GM19455 (cell line): Measurements from ENCODE around the gene EVC2.

Experiments
- ATAC-seq: cut with Tn5 transposase; IDR thresholded peaks from one replicate; pipeline ENCODE4 v1.9.1; 2021; ENCODE audit not compliant: unreplicated experiment

EVC2 gene

GRCh38 chr4:5708449-5709206, at the start of gene EVC2:
TSS of gene EVC2 (minus strand) at chr4:5708559. CDS start at chr4:5708513, 46 bp downstream.
- ATAC-seq, result no peak

- ATAC-seq, result no peak
Measured at GRCh38 chr4:5757954-5758353, 49.6 kb upstream of the EVC2 start.

- ATAC-seq, result no peak
Measured at GRCh38 chr4:5757536-5757935, 49.2 kb upstream of the EVC2 start.

GRCh38 chr4:5757091-5757490, 48.7 kb upstream of the EVC2 start:
- ATAC-seq, result no peak

GRCh38 chr4:5756271-5756670, 47.9 kb upstream of the EVC2 start:
- no peak for ATAC-seq

GRCh38 chr4:5755679-5756078, 47.3 kb upstream of the EVC2 start:
- no peak for ATAC-seq

- no peak for ATAC-seq
Measured at GRCh38 chr4:5755161-5755560, 46.8 kb upstream of the EVC2 start.

GRCh38 chr4:5754529-5754881, 46.1 kb upstream of the EVC2 start:
- no peak for ATAC-seq

- no peak for ATAC-seq
Measured at GRCh38 chr4:5753766-5754528, 45.6 kb upstream of the EVC2 start.

- ATAC-seq, result no peak
Measured at GRCh38 chr4:5753366-5753765, 45.0 kb upstream of the EVC2 start.

- ATAC-seq, result no peak
Measured at GRCh38 chr4:5752376-5753184, 44.2 kb upstream of the EVC2 start.

- ATAC-seq, result no peak
Measured at GRCh38 chr4:5751666-5752375, 43.5 kb upstream of the EVC2 start.

- ATAC-seq, result no peak
Measured at GRCh38 chr4:5750946-5751665, 42.7 kb upstream of the EVC2 start.

- no peak for ATAC-seq
Measured at GRCh38 chr4:5750052-5750945, 41.9 kb upstream of the EVC2 start.

- no peak for ATAC-seq
Measured at GRCh38 chr4:5749568-5749967, 41.2 kb upstream of the EVC2 start.

GRCh38 chr4:5747738-5748375, 39.5 kb upstream of the EVC2 start:
- ATAC-seq, result no peak

- no peak for ATAC-seq
Measured at GRCh38 chr4:5746829-5747737, 38.7 kb upstream of the EVC2 start.

GRCh38 chr4:5746250-5746649, 37.9 kb upstream of the EVC2 start:
- ATAC-seq, result no peak
